NCI-H748 (cell line): ENCODE measurements around the gene POLG2.
"Not testable (repeated sequence)": the region's sequence is repeated elsewhere in the genome, so short reads cannot be mapped to it uniquely, and the experiment has no call there.

Source experiments
- DNase-seq: peaks from one replicate; lab custom pipeline; 2025; ENCODE audit not compliant: unreplicated experiment; lab: John Stamatoyannopoulos, UW

Gene POLG2

DNA sequence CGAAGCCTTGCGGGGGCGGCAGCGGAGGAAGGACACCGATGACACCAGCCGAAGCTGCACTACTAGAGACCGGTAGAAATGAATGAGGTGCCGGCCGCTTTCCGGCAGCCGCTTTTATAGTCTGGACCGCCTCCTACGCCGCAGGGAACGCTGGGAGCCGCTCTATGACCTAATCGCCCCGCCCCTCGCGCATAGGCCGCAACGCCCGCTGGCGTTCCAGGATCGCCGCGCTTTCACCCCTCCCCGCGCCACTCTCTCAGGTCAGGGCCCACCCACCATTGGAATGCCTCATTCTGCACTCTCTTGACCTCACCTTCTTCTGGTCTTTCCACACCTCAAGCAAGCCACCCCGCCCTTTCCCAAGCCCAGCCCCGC is 9.3 kb upstream of the POLG2 start, which contains the start of gene DDX5:
DDX5 (minus strand) TSS at position 89 of the 375 bp plus-strand sequence. CDS start 170 bp downstream, outside the sequence.
- peak; percentile 98 for DNase-seq

DNA sequence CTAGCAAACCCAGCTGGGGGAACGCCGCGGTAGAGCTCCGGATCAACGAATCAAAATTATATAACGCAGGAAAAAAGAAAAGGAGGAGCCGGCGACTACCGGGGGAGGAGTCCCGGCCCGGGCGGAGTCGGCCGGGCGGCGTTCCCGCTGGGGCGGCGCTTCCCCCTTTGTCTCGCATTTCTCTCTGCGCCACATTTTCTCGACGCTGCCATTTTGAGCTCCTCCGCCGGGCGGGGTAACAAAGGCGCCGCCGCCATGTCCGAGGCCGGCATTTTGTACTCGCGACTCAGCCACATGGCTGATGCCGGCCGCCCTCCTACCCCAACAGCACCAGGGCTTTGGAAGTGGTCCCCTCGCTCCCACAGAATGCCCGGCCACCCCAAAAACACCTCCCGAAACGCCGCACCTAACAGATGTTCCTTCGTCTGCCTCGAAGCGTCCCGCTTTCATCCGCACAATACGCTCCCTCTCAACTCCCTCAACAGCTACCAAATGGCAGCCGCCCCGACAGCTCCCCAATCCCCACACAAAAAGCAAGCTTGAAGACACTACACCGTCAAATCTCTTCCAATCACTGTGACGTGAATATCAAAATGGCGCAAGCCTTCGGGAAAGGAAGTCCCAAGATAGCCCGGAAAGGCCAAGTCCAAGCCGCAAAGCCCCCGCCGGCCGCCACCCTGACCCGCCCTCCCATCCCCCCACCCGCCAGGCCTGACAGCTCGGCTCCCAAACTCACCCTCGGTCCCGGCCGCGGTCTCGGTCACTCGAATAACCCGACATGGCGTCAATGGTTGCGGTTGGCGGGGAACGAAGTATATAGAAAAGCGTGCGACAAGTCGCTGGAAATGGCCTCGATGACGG is 8.7 kb upstream of the POLG2 start:
- peak; percentile 93 for DNase-seq

DNA sequence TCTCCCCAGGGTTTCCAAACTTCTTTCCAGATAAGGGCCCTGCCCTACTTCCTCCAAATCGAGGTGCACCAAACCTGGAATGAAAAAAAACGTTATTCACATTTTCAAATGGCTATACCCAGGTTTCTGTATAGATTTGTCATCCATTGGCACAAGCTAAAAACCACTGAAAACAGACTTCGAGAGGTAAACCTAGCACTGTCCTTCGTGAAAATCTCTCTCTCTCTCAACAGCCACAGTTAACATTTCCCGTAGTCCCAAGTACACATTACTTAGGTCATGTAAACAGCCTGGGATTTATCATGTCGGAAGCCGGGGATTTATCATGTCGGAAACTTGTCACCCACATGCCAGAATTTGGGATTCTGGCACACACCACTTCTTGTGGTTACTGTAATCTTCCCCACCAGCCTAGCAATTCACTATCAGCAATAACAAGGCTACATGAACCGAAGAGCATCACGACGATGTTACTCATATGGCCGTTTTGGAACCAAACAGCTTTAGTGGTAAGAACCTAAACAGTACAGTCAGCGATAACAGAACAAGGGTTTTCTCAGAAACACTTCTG is 8.0 kb upstream of the POLG2 start:
- DNase-seq = peak; percentile 43

DNA sequence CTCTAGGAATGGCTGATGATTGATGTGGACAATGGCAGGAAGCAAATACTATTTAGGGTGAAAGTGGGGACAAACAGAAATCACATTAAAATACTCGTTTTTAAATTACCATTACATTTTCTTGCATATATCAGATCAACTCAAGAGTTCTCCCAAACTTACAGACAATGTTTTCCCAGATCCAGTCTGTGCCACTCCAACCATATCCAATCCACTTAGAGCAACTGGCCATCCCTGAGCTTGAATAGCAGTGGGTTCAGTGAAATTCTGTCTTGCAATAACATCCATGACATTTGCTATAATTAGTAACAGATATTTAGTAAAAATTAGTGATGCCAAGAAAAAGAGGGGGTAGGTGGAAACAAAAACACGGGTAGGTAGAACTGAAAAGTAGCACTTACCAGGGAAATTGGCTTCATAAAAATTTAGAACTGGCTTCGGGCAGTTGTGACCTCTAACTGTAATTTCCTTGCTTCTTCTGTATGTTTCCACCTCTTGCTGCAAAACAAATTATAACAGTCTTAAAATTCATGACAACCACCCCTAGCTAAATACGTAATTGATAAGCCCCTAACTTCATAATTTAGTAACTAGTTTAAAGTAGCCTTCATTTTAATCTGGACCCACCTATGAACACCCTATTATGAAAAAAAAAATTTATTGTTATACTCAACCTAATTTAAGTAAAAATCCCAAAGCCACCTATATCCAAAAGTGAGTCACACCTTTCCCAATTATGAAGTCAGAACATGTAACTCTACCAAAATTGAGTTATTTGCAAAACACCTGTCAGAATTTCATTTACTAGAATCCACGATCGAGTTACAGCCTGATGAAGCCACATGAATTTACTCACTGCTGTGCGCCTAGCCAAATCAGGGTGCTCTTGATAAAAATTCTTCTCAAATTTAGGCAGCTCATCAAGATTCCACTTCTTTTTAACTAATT is 7.2 kb upstream of the POLG2 start:
- no peak for DNase-seq

DNA sequence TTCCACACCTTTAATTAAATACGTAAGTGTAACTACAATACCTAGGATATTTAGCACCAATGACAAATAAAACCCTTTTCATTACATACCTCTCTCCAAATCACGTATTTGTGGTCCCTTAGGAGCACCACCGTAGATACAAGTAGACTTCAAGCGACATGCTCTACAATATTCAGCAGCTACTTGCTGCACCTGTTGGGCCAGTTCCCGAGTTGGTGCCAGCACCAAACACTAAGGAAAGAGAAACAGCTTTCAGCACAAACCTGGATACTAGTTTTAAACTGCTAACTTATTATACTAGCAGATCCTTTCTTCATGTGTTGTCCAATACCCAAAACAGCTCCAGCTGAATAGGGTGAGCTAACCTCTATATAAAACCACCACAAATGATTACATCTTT is 6.5 kb upstream of the POLG2 start:
- DNase-seq = no peak

DNA sequence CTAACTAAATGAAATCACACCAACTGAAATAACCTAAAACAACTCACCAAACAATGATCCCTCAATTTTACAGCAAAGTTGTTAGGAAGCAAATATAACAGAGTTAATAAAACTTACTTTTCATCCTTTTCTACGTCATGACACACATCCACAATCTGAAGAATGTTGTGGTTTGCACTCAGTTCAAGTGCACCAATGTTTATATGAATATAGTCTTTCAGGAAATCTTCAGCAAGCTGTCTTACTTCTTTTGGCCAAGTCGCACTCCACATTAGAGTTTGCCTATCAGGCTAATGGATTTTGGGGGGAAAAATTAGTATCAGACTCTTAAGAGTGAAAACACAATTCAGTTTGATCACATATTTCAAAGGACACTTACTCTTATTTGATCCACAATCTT is 6.0 kb upstream of the POLG2 start:
- DNase-seq = no peak

DNA sequence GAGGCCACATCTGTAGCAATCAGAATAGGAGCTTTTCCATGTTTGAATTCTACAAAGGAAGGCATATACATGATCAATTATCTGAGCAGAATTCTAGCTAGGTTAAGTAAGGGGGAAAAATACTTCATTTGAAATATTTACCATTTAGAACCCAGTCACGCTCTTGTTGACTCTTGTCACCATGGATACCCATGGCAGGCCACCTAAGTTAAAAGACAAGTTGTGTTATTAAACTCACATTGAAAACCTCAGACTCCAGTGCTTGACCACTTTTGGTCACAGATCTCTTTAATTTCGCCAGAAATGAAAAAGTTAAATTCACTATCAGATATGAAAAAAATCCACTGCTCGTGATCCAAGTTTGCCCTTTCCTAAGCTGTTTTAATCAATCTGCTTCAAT is 5.2 kb upstream of the POLG2 start:
- DNase-seq = no peak

DNA sequence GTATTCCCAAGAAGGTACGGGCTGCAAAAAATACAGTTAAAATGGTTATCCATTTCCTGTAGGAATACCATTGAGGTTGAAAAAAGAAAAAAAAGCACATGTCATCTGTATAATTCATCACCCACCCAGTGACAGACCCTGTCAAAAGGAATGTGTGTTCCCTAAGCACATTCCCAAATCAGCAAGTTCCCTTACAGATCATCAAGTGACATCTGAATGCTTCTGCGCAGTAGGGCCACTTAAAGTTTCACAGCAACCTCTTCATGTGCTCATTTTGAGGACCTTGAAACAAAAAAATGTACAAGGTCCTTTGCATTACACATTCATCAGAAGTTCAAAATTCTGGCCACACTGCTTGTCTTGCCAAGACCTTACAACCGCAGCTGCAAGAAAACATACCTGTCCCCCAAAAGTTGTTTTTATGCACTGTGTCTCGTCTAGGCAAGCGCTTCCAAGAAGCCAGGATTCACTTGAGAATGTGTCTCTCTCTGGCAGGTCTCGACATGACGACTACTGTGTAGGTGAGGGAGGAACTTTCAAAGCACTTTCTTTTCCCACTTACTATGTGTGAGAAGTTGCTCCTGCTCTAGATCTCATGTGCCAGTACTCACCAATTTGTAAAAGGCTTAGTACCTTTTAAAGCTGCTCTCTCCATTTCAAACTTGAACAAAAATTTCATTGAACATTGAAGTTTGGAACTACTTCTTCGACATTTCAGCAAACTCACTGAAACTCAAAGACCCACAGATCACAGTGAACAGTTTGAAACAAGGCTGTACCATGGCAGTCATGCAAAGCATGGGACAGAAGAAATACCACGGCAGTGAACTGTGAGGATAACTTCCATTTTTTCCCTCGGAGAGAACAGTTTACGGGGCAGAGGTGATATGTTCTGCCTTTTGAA is 4.3 kb upstream of the POLG2 start:
- DNase-seq = no peak

DNA sequence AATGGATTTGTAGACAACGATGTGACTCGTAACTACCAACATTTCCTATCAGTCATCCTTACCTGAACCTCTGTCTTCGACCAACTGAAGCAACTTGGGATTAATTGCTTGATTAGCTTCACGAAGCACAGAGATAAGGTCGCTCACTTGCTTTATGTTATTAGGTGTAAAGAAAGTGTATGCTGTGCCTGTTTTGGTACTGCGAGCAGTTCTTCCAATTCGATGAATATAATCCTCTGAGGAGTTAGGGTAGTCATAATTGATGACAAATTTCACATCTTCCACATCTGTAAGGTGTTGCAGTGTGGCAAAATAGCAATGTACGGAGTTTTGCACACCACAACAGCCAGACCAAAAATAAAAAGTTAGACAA is 3.6 kb upstream of the POLG2 start:
- DNase-seq = no peak

DNA sequence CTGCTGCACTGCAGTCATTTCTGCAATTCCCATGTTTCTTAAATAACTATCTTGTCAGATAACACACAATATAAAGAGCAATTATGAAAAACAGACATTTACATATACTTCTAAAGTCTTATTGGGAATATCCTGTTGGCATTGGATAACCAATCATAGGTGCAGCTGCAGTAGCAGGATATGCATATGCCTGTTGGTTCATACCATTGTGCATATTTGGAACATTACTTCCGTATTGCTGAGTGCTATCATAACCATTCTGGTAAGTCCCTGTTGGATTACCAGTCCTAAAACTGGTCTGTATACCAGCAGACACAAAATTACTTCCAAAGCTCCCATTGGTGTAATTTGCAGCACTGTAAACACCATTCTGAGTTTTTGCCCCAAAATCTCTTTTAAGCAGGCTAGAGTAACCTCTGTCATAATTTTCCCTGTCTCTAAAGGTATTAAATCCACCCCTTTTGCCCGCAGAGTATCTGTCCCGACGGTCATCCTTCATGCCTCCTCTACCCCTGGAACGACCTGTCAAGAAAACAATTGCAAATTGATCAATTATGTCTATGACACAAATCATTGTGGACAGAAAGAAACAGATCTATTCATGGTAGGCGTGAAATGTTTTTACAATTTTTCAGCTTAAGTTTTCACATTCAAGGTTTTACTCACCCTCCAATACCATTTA is 3.1 kb upstream of the POLG2 start:
- DNase-seq = no peak

DNA sequence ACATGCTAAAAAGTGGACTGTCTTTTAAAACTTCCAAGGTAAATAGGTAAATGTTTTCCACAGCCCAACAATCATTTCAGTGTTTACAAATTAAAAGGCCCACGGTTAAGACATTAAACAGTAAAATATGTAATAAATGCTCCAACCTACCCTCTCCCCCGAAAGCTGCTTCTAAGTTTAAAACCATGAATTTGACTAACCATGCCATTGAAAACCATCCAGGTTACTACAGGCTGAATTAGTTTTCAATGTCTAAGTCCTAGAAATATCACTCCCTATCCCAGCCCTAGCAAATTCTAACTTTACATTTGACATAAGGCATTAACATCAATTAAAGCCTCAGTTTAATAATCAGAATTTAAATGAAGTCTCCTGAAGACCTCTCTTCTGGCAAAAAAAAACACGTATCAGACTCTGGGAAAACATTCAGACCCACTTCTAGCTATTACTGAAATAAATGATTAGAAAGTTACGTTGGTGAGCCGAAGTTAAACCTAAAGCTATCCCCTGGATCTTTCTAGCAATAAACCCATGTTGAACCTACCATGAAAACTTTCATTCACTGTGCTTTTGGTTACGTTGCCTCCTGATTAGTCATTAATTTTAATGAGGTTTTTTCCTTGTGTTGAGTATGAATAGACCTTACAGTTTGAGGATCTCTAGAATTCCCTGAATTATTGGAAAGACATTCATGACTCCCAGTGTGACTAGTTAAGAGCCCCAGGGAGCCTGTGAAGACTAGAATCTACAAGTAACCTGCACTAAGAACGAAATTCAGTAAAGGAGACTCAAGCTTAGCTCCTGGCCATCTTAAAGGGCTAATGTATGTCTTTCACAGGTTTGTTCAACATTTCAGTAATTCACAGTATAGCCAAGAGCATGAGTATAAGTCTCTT is 1.7 kb upstream of the POLG2 start:
- no peak for DNase-seq

DNA sequence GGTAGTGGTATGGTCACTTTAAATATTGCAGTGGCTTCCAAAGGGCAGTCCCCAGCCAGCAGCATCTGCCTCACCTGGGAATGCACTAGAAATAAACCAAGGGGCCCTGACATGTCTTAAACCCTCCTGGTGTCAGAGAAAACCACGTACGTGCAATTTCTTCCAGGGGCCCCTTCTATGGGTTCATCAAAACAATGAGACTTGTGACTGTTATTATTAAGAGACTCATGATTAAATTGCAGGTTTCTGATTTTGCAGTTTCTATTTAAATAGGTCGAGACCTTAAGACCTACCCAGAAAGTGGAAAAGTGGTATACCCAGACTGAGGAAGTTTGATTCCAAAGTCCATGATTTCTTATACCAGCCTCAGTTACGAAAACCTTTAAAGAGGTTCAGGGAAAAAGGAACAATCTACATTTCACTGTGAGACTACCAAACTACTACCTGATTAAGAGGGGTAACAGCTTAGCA is 746 bp upstream of the POLG2 start:
- DNase-seq = no peak

DNA sequence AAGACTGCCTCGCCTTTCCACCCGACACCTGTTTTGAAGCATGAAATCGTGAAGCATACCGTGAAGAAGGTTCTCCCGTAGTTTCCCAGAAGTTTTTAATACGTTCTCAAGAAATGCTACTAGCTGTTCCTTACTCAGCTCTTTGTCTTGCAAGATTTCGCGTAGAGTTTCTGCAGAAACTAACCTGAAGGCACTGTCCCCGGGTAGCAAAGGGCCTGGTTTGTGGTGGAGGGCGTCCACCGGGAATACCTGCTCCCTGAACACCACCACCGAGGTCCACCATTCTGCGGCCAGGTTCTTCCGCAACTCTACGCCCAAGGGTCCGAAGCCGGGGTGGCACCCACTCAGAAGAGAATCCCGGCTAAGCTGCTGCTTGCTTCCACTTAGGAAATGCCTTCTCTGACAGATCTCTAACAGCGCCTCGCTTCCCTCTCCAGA is 487 bp downstream of the POLG2 start:
- no peak for DNase-seq

DNA sequence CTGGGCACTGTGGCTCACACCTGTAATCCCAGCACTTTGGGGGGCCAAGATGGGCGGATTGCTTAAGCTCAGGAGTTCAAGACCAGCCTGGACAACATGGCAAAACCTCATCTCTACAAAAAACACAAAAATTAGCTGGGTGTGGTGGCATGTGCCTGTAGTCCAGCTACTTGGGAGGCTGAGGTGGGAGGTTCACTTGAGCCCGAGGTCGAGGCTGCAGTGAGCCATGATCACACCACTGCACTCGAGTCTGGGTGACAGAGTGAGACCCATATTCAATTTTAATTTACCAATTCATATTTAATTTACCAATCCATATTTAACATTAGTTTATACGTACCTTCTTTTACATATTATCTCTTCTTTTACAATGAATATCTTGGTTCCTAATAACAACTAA is 1.6 kb downstream of the POLG2 start:
- DNase-seq = not testable (repeated sequence)

DNA sequence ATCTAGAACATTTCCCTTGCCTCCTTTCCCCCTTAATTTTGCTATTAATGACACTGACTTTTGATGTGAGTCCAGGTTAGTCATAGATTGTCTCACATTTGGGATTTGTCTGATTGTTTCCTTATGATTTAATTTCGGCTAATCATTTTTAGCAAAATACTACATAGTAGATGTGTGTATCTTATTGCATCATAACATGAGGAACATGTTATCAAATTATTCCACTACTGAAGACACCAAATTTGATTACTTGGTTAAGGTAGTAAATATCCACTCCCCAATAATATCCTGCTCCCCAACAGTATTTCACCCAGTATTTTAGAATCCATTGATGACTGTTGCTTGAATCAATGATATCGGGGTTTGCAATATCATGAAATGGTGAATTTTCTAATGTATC is 2.7 kb downstream of the POLG2 start:
- DNase-seq = no peak

DNA sequence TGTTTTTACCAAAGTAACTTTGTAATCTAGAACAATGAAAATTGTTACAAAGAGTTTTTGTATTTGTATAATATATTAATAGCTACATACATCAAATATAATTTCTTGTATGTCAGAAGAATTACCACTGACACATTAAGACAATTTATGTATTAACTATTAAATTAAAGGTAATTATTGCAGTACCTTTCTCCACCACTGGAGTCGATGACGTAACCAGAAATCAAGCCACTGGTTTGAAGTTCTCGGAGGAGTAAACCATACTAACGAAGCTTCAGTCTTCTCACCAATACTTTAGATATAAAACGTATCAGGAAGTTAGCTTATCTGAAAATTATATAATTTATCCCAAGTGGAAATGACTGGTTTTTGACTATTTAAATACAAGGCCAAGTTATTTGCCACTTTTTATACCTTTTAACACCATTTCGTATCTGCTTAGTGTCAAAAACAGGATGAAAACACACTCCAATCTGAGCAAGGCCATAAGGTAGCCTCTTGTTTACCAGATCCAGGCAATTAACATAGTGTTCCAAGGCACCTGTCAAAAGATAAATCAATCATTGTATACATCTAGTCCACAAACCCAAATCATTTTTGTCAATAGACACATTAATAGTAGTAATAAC is 4.3 kb downstream of the POLG2 start:
- peak; percentile 10 for DNase-seq

DNA sequence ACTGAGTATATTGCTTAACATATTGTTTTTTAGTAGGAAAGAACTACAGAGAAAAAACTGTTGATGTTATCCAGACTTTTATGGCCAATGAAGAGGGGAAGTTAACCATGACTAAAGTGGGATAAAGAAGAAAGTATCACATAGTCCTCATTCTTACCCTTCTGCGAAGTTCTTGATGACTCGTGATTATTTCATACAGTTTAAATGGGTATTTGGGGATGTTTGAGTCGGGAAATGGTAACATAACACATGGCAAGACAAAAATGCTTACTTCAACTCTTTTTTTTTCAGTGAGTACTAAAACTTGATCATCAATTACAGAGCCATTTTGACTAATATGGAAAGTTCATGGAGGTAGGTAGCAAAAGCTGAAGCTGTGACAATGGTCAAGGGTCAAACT is 4.9 kb downstream of the POLG2 start:
- DNase-seq = no peak
